Skeletal muscle cell (primary cell): ENCODE data around the gene COX4I1.

ENCODE experiments used
- DNase-seq: peaks from one replicate; pipeline ENCODE4 v3.0.0-alpha.2; 2010; ENCODE audit warnings: low read depth
- H3K4me3 ChIP-seq: 2 replicates; pipeline ENCODE4 v1.5.1; 2011; ENCODE audit warnings: low read depth, mild to moderate bottlenecking, control low read depth, low read length, moderate library complexity

The COX4I1 gene

DNA sequence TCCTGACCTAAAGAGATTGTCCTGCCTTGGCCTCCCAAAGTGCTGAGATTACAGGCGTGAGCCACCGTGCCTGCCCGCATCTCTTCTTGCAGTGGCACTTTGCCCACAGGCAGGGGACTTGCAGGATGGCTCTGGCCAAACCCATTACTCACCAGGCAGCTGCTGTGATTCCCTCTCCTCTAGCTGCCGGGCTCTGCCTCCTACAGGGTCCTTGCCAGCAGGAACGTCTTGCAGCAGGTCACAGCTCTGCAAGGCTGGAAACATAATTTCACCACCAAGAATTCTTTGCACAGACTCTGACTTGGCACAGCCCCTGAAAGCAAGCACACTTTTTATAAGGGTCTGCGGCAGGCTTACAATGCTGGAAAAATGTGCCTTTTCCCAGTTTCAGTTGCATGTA, 20.3 kb downstream of the COX4I1 start:
- DNase-seq = no peak
- no peak overlapping the region for H3K4me3 ChIP-seq

DNA sequence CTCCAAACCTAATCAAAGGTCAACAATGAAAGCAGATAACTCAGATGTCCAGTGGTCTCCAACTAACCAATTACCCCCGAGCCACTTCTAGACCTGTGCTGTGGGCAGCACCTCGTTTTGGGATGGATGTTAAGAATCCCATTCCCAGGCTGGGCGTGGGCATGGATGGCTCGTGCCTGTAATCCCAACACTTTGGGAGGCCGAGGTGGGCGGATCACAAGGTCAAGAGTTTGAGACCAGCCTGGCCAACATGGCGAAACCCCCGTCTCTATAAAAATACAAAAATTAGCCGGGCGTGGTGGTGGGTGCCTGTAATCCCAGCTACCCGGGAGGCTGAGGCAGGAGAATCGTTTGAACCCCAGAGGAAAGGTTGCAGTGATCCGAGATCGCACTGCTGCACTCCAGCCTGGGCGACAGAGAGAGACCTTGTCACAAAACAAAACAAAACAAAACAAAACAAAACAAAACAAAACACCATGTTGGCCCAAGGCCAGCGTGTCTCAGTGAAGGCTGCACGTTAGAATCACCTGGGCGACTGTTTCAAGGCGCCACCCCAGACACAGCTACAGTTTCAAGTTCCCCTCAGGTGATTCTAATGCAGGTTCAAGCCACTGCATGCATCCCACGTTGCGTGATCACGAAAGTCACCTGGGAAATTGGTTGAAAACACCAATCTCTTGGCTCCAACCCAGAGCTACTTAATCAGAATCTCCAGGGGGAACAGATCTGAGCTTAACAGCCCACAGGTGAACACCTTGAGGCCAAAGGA, 21.3 kb downstream of the COX4I1 start:
- H3K4me3 ChIP-seq = no peak overlapping the region
- DNase-seq = no peak

DNA sequence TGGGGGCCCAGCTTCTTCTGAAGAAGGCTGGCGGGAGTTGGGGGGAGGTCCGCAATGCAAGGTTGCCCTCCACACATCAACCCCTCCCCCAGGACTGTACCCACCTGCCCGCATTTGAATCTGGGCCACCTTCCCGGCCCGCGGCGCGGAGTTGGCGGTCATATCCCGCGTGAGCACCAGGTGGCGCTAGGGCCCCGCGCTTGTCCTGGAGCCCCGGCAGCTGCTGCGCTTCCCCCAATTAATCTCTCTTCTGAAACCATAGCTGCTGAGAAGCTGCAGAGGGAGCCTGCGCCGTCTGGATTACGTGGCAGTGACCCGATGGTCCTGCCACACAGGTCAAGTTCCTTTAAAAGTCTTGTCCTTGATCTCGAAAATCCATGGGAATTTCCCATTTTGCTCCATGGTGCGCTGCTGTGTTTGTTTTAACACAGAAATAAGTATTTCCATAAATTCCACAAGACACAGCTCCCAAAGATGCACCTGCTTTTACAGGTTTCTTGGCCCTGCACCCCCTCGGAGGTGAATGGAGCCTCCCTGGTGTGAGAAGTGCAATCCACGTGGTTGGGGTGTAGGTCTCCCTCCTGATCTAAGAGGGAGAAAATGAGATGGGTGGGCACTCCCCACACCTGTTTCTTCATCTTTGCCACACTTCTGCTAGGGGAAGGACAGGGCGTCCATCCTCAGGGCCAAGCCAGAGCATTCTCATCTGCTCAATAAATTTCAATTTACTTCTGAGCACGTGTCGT, 22.1 kb downstream of the COX4I1 start:
- no peak overlapping the region for H3K4me3 ChIP-seq
- peak; percentile 22 for DNase-seq

DNA sequence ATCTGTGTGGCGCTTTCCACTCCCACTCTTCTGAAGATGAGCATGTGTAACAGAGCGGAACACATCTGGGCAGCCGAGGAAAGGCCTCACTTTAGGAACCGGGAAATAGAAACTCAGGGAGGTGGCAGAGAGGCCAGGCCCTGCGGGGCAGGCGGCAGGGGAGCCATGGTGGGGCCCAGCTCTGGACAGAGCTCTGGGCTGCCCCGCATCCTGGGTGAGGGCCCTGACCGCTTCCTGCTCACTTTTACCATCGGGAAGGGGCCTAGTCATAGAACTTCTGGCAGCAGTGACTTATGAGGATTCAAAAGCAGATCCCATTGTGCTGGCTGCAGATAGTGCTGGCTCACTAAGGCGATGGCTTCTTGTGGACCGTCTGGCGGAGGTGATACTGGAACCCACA, 22.6 kb downstream of the COX4I1 start:
- no peak for DNase-seq
- no peak overlapping the region for H3K4me3 ChIP-seq

DNA sequence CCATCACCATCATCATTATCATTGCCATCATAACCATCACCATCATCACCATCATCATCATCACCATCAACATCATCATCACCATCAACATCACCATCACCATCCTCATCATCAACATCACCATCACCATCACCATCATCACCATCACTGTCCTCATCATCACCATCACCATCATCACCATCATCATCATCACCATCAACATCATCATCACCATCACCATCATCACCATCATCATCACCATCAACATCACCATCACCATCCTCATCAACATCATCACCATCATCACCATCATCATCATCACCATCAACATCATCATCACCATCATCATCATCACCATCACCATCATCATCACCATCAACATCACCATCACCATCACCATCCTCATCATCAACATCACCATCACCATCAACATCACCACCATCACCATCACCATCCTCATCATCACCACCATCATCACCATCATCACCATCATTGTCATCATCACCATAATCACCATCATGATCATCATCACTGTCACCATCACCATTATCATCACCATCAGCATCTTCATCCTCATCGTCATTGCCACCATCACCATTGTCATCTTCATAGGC, 23.9 kb downstream of the COX4I1 start:
- no peak for DNase-seq
- no peak overlapping the region for H3K4me3 ChIP-seq

DNA sequence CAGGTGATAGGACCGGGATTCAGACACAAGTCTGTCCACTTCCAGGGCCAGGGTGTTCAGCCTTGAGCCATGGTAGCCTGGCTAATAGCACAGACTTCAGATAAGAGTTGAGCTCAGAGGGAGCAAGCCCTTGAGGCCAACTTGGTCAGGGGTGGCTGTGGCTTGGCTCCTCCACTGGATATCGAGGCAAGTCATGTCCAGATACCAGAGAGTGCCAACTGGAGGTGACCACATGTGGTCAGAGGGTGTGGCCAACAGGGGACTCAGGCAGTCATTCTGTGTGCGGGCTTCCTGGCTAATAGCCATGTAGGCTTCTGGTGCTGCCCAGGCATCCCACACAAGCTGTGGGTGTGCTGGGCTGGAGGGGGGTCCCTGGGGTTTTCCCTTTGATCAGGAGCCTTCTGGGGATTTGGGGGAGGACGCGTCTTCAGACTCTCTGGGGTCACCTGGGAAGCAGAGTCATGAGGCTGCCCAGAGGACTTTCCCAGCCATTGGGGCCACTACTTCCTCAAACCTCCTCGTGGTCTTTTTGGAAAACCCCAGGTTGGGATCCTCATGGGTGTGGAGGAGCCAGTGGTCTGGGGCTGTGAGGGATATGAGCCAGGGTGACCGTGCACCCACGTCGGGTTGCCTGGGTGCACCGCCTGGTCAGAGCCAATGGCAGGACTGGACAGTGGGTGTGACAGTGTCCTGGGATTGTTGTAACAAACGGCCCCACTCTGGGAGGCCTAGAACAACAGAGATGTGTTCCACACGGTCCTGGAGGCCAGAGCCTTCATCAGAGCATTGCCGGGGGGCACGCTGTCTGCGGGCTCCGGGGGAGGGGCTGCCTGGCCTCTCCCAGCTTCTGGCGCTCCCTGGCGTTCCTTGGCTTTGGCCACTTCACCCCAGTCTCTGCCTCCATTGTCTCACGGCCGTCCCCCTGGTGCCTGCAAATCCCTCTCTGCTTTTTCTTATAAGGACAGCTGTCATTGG, 25.0 kb downstream of the COX4I1 start:
- no peak for DNase-seq
- H3K4me3 ChIP-seq = no peak overlapping the region

DNA sequence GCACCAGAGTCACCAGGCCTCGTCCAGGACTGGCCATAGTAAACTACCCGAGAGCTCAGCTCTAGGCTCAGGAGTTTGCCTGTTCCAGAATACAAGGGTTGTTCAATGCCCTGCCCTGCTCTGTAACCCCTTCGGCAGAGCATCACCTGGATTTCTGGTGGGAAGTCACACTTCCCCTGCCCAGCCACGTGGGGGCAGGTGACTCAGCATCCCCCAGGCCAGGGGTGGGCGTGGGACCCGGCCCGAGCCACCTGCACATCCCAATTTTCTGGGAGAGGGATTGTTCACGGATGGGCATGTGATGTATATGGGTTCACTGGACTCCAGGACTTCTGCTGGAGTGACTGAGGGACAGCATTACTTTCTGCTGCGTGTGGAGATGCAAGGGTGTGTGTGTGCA, 25.8 kb downstream of the COX4I1 start:
- H3K4me3 ChIP-seq = no peak overlapping the region
- no peak for DNase-seq

DNA sequence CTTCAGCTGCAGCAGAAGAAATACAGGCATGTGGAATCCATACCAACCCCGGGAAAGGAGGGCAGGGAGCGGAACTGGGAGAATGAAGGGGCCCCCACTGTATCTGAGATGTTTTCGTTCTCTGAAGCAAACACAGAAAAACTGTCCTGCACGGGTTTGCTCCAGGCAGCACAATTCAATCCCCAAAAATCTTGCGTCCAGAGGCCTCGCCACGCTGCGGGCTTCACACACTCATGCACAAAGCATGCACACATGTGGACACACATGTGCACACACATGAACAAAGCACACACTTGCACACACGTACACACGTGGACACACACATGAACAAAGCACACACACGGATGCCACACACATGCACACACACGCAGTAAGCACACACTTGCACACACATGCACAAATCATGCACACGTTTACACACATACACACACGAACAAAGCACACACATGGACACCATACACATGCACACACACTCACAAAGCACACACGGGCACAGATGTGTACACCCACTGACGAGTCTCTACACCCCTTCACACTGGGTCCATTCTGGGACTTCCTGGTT, 27.3 kb downstream of the COX4I1 start:
- no peak overlapping the region for H3K4me3 ChIP-seq
- DNase-seq = no peak

DNA sequence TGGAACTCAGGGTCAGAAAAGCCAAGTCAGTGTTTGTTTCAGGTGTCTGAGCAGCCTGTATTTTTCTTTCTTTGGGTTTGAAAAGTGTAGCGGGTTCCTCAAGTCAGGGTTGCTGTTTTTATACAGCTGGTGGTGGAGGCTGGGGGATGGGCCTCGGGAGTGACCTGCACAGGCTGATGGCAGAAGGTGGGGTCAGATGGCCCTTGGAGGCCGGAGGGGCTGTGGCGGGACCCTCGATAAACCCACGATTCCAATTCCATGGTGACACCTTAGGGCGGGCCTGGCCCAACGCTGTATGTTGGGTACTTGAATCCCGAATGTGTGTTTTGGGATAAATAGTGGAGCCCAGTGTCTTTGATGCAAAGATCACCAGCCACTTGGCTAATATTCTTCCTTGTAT, 28.7 kb downstream of the COX4I1 start:
- no peak for DNase-seq
- H3K4me3 ChIP-seq = no peak overlapping the region

DNA sequence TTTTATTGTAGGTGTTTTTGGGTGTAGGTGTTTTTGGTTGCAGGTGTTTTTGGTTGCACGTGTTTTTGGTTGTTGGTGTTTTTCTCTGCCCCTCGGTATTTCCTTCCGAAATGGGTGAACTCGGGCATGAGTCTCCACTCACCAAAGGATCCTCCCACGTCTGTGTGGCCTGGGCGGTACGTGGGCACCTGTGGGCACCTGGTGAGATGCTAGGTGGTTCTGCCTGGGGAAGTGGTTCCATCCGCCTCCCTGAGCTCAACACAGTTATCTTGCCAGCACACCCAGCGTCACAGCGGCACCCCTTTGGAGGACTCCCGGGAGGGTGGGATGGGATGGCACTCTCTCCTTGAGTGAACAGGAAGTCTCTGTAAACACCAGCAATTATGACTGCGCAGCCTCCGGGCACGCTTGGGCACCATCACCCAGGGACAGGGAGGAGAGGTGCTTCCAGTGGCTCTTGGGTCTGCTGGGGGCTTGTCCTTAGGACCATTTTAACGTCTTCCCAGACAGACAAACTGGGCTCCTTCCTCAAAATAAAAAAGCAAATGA, 29.8 kb downstream of the COX4I1 start:
- no peak for DNase-seq
- no peak overlapping the region for H3K4me3 ChIP-seq

DNA sequence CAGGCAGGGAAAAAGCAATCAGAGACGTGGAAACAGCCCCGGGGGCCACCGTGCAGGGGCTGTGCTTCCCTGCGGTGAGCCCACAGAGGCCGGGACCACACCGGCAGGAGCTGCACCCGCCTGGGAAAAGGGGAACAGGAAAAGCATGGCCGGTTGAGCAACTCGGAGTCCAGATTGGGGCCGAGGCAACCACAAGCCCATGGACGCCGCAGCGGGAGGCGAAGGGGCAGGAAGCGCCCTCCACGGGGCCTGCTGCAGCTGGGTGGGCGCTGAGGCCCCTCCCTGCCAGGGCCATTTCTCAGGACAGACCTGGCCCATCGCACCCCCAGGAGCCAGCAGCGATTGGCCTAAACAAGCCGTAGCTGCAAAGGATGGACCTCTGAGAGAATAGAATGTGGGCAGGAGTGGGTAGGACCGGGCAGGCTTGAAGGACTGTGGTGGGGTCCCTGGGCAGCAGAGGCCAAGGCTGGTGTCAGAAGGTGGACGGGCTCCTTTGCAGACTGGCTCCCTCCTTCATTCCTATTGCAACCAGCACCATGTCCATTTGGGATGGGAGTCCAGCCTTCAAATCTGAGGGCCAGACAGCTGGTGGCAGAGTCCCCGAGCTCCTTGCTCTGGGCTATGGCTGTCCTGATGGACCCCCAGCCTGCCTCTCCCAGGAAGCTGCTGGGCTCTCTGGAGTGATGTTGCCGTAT, 30.4 kb downstream of the COX4I1 start:
- no peak overlapping the region for H3K4me3 ChIP-seq
- no peak for DNase-seq

DNA sequence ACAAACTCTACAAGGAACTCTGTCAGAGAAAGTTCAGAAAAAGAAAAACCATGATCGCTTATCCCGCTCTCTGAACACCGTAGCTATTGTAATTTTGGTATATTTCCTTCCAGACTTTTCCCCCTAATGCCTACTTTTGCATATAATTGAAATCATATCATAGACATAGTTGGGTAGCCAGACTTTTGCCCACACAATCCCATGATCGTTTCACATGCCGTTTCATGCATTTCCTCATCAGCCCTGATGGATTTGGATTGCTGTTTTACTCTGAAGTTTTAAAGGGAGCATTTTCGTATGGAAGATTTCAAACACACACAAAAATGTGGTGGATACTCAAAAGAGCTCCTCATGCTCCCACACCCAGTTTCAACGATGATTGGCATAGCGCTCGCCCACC, 31.3 kb downstream of the COX4I1 start:
- no peak overlapping the region for H3K4me3 ChIP-seq
- no peak for DNase-seq

DNA sequence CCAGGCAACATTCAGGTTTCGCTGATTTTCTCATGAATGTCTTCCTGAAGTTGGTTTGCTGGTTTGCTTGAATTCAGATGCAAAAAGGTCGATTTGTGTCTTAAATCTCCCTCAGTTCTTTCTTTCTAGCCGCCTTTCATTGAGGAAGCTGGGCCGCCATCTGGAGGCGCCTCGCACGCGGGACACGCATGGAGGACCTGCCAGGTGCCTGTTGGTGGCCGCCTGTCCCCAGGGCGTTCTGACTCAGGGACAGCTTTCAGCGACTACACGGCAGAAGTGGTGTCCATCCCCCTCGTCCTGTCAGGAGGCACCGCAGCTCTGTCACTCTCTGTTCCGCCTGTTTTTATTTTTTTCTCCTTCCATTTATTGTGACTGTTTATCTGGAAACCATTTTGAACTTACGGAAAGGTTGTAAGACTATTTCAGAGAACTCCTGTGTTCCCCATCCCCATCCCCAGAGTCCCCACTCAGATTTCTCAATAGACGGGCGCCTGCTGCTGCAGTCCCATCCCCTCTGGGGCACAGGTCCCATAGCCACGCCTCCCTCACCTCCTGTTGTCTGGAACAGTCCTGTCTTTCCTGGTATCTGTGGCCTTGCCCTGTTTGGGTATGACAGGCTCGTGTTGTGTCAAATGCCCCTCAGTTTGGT, 33.2 kb downstream of the COX4I1 start:
- no peak for DNase-seq
- H3K4me3 ChIP-seq = no peak overlapping the region

DNA sequence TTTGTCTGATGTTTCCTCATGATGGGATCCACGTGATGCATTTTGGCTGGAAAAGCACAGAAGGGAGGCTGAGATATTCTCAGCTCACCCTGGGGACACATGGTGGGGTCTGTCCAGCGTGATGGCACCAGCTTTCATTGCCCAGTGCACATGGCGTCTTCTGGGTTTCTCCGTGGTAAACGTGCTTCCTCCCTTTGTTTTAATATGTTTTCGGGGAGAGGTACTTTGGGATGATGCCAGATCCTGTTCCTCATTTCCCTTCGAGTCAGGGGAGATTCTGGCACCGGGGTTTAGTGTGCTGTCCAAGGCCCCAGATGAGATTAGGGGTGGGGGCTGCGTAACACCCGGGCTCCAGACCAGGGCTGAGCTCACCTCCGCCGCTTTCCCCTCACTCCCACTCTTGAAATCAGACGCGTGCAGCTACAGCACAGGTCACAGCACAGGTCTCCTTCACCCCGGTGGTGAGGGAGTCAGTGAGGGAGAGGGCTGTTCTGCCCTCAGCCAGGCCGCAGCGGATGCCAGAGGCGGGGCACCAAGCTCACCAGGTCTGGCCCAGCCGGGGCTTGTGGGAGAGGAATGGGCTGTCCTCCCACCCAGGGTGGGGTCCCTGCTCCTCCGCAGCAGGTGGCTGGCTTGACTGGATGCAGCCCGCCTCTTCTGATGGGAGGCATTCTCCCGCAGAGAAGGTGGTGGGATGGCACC, 33.9 kb downstream of the COX4I1 start:
- DNase-seq = no peak
- H3K4me3 ChIP-seq = no peak overlapping the region

DNA sequence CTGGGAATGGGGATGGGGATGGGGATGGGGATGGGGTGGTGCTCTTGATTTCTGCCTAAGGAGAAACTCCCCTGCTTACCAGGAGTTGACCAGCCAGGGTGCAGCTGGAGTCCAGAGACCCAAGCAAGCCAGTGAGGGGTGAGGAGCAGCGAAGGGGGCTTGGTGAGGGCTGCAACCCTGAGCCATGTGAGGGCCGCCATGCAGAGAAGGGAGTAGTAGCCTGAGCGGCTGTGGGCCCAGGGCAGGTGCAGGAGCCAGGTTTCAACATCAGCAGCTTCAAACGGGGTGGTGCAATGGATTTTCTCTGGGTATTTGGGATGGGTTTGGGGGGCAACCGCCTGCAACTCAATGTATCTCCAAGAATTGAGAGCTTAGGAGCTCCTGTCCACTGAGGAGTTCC, 35.2 kb downstream of the COX4I1 start:
- no peak overlapping the region for H3K4me3 ChIP-seq

DNA sequence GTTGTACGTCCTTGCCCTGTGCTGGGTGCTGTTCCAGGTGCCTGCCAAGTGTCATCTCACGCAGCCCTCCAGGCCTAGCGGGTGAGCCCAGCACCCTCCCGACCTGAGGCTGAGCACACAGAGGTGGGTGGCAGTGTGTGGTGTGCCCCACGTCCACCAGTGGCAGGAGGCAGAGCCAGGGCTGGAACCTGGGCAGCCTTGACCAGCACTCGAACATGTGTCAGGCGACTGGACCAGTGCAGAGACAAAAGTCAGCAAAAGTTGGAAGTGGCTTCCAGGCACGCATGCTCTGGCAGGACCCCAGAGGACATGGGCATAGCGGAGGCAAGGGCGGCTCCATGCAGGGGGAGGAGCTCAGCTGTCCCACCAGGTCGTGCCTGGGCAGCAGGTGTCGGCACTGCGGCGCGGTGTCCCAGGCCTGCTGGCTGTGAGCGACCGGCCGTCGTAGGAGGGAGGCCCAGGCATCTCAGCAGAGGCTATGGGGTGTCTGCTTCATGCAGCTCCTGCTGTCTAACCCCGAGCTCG, 35.8 kb downstream of the COX4I1 start:
- no peak overlapping the region for H3K4me3 ChIP-seq
- no peak for DNase-seq

More for the DNA sequence above, 35.2 kb downstream of the COX4I1 start:
- DNase-seq = no peak
